K562 (cell line): ENCODE data around the gene URB2. TPM values are rescaled to one million over a fixed set of nuclear protein-coding genes. Genes with fewer than 3 reads are reported as not detected.

Experiments
- HDAC2 ChIP-seq: fragments of 450-650 bp; IDR thresholded peaks from 2 replicates; pipeline ENCODE4 v1.6.1; 2016; ENCODE audit warnings: mild to moderate bottlenecking
- HMG20A ChIP-seq: fragments of 450-650 bp; formaldehyde crosslinking; conservative IDR thresholded peaks from 2 replicates; pipeline ENCODE4 v1.4.0; 2020; ENCODE audit warnings: mild to moderate bottlenecking, mixed read lengths
- REST ChIP-seq, 2 experiments: fragments of 450-650 bp; formaldehyde crosslinking in 1 of 2; IDR thresholded peaks; 2 replicates each; pipeline versions ENCODE4 v1.4.0 to v1.6.1; 2014 to 2020; ENCODE audit warnings: mild to moderate bottlenecking in 2 of 2, borderline replicate concordance in 1 of 2, low read depth in 1 of 2
- ZMIZ1 ChIP-seq, 2 experiments: fragments of 150-350 bp in 1 of 2; IDR thresholded peaks; 2 replicates each; pipeline ENCODE4 v1.6.1; 2012 to 2016; ENCODE audit warnings: low read depth in 2 of 2, low read length in 2 of 2, mild to moderate bottlenecking in 1 of 2, moderate library complexity in 1 of 2
- ZNF592 ChIP-seq: fragments of 450-650 bp; IDR thresholded peaks from 2 replicates; pipeline ENCODE4 v1.6.1; 2017; ENCODE audit warnings: antibody characterized with exemption, mild to moderate bottlenecking
- polyA plus RNA-seq, 8 experiments: library from polyadenylated mRNA; depleted of rRNA in 4 of 8; stranded (reverse) in 5 of 8; unstranded in 3 of 8; fragments of >200 nt; fragmentation: Nextera tagmentation in 2 of 8; fragmentation: Illumina TruSeq in 1 of 8; extraction: Ambion mirVana in 2 of 8; extraction: Trizol in 1 of 8; gene quantifications; 2 replicates each; pipeline versions ENCODE4 v1.2.1 to v1.2.3, GENCODE V29; 2011 to 2014; ENCODE audit warnings: inconsistent platforms in 1 of 8, missing spikeins in 1 of 8
- total RNA-seq, 7 experiments: library from RNA; depleted of rRNA in 6 of 7; stranded (reverse); fragments of >200 nt in 6 of 7; fragmentation: Illumina TruSeq in 2 of 7; extraction: Trizol in 2 of 7; gene quantifications; 2 replicates each; pipeline versions ENCODE4 v1.2.1 to v1.2.3, GENCODE V29; 2011 to 2021; ENCODE audit warnings: low replicate concordance in 1 of 7

URB2 gene
- total and polyA plus RNA-seq, 9 of the 15 experiments (the other 6 are each of a cell fraction or from before 2014, with no cell fraction given), result 2.8 to 28.3 (median 19.0) TPM

DNA sequence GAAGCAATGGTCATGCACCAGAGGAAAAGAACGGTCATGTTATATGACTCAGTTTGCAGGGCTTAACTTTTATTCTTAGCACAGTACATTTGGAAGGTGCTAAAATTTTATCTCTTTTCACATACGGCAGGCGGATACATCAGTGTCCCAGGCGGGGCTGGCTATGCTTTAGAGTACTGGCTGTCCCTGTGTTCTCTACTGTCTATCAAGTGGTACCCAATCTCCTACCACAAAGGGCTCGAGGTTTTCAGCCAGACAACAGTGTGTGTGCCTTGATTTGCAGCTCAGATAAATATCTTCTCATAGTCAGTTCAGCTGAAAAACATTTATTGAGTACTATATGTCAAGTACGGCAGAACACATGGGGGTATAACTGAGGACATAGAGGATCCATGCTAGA lies 65.3 kb downstream of the URB2 start (continued):
- no peak for TF ChIP-seq ZNF592
- TF ChIP-seq REST (IDR thresholded peaks at IDR 0.05; ENCODE audit: borderline replicate concordance), result no peak
- TF ChIP-seq REST (CRISPR knock-in tag; IDR thresholded peaks at IDR 0.05; ENCODE audit: low read depth), result no peak
- no peak for TF ChIP-seq ZMIZ1 (IDR thresholded peaks at IDR 0.05; ENCODE audit: low read depth in 2 of 2, low read length in 2 of 2)
- no peak for TF ChIP-seq HDAC2
- TF ChIP-seq HMG20A (CRISPR knock-in tag), result no peak
